Gastroesophageal sphincter (tissue), 3 donors: ENCODE measurements around the gene IL24.

Source experiments
- CTCF ChIP-seq, 4 experiments: fragments of 200-600 bp in 2 of 4; fragments of 450-650 bp in 2 of 4; sonication (generic) in 1 of 4; IDR thresholded peaks; one replicate each; pipeline ENCODE4 v1.5.1; 2017 to 2019; ENCODE audit warnings: antibody characterized with exemption in 4 of 4, mild to moderate bottlenecking in 2 of 4, moderate library complexity in 2 of 4
- EP300 ChIP-seq: sonication (generic); formaldehyde crosslinking; IDR thresholded peaks from one replicate; pipeline ENCODE4 v1.6.1; 2017; ENCODE audit warnings: antibody characterized with exemption, mild to moderate bottlenecking
- POLR2A ChIP-seq, 2 donors: fragments of 450-650 bp; IDR thresholded peaks; one replicate each; pipeline ENCODE4 v1.6.1; 2017; ENCODE audit warnings: antibody characterized with exemption in 2 of 2, mild to moderate bottlenecking in 2 of 2, moderate library complexity in 1 of 2

- TF ChIP-seq POLR2A (IDR thresholded peaks at IDR 0.05) (no peak), CTCF (IDR thresholded peaks at IDR 0.05) (no peak), EP300 (no peak)
These were observed 6.4 kb downstream of the IL24 start for GRCh38 chr1:206903687-206904086.
